Nephron progenitor cell (in vitro differentiated cells): ENCODE data around the gene SCYL1.

Experiments used
- DNase-seq: peaks from one replicate; pipeline ENCODE4 v3.0.0; 2021
- H3K27ac Mint-ChIP-seq: 2 replicates; pipeline ENCODE4 v1.8.0; 2021; ENCODE audit warnings: mild to moderate bottlenecking, moderate library complexity, mixed read lengths
- H3K27me3 Mint-ChIP-seq: 2 replicates; pipeline ENCODE4 v1.8.0; 2021; ENCODE audit warnings: mild to moderate bottlenecking, low read depth, mixed read lengths; ENCODE audit not compliant: poor library complexity
- H3K36me3 Mint-ChIP-seq: 2 replicates; pipeline ENCODE4 v1.8.0; 2021; ENCODE audit warnings: low read depth, mixed read lengths
- H3K4me1 Mint-ChIP-seq: 2 replicates; pipeline ENCODE4 v1.8.0; 2021; ENCODE audit warnings: mixed read lengths
- H3K4me3 Mint-ChIP-seq: 2 replicates; pipeline ENCODE4 v1.8.0; 2021; ENCODE audit warnings: mild to moderate bottlenecking, moderate library complexity, mixed read lengths
- H3K9me3 Mint-ChIP-seq: 2 replicates; pipeline ENCODE4 v1.8.0; 2021; ENCODE audit warnings: mild to moderate bottlenecking, moderate library complexity, mixed read lengths
- TF ChIP-seq, protein P1 (sequence below): fragments of 200-600 bp; sonication (generic); IDR thresholded peaks from 2 replicates; pipeline ENCODE4 v1.5.0; 2021; ENCODE audit warnings: antibody characterized with exemption

Gene SCYL1

DNA sequence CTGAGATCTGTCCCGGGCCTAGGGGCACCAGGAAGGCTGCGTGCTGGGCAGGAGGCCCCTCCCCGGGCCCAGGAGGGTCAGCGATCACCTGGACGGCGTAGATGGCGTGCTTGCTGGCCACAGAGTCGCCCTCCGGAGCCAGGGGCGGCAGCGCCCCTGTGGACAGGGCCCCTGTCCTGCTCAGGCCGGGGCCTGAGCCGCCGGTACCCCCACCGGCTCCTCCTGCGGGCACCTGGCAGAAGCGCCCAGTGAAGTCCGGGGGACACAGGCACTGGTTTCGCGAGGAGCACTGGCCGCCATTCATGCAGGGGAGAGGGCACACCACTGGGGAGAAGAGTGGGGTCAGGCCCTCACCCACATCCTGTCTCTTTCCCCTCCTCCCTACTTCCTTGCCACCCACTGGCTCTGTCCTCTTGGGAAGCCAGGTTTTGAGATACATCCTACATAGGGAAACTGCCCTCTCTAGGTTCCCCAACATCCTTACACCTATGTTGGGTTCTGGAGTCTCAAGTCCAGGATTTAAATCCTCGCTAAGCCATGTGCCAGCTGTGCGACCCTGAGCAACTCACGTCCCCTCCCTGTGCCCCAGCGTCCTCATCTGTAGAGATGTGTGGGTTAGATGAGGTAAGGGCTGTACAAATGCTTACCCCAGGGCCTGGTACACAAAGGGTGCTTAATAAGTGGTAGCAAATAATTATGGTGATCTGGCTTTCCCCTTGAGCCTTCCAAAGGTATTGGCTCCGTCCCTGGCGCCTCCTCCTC, 29.4 kb downstream of the SCYL1 start:
- Mint-ChIP-seq H3K4me1 (peaks cover 65% of the 10 kb centered on the region), H3K27me3 (peaks cover 48% of the 10 kb centered on the region), H3K27ac (no peak overlapping the region), H3K36me3 (peaks cover 1% of the 10 kb centered on the region), H3K4me3 (peak overlapping the region; percentile 56), H3K9me3 (no peaks in the 10 kb centered on the region)
- no peak for DNase-seq
- TF ChIP-seq, protein P1, sequence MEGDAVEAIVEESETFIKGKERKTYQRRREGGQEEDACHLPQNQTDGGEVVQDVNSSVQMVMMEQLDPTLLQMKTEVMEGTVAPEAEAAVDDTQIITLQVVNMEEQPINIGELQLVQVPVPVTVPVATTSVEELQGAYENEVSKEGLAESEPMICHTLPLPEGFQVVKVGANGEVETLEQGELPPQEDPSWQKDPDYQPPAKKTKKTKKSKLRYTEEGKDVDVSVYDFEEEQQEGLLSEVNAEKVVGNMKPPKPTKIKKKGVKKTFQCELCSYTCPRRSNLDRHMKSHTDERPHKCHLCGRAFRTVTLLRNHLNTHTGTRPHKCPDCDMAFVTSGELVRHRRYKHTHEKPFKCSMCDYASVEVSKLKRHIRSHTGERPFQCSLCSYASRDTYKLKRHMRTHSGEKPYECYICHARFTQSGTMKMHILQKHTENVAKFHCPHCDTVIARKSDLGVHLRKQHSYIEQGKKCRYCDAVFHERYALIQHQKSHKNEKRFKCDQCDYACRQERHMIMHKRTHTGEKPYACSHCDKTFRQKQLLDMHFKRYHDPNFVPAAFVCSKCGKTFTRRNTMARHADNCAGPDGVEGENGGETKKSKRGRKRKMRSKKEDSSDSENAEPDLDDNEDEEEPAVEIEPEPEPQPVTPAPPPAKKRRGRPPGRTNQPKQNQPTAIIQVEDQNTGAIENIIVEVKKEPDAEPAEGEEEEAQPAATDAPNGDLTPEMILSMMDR: no peak

DNA sequence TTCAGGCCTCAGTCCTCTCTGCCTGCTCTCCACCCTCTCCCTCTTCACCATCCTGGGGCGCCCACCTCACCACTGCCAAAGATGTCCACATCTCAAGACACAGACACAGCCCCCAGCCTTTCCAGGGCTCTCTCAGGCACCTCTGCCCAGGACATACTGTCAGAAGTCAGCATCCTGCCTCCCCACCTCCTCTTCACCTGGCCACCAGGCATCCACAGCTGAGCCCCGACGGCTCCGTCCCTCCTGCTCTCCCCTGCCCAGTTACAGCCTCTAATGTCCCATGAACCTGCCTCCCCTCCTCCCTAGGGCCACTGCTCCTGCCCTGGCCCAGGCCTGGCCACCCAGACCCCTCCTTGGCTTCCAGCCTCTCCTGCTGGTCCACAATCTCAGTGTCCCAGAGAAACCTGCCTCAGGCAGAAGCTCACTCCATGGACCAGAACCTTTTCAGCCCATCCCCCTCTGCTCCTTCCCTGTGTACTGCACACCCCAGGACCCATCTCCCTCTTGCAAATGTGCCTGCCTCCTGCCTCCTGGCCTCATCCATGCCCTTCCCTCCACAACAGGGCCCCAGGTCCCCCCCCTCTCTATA, 30.1 kb downstream of the SCYL1 start:
- peaks cover 70% of the 10 kb centered on the region for H3K4me1 Mint-ChIP-seq

DNA sequence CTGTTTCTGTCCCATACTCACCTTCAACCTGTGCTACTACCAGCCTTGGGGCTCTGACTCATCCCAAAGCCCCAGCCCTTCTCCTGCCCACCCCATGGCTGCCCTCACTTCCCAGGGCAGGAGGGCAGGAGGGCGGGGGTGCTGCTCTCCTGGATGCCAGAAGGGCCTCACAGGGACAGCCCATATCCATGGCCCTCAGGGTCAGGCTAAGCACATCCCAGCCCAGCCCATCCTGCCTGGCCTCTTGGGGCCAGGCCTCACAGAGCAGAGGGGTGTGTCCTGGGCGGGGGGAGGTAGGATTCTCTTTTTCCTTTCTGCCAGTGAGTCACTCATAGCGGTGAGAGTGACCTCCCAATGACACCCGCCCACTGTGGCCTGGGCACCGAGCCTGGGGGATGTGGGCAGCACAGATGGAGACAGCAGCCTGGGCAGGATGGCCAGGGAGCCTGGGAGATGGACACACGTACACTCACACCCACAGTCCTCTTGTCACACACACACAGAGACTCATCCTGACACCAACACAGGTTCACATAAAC, 30.9 kb downstream of the SCYL1 start:
- H3K4me3 Mint-ChIP-seq: peak overlapping the region; percentile 66
- H3K4me1 Mint-ChIP-seq: peaks cover 76% of the 10 kb centered on the region
- no peak for DNase-seq
- no peaks in the 10 kb centered on the region for H3K9me3 Mint-ChIP-seq
- H3K27me3 Mint-ChIP-seq: peaks cover 36% of the 10 kb centered on the region
- TF ChIP-seq, protein P1: no peak
- no peak overlapping the region for H3K27ac Mint-ChIP-seq
- H3K36me3 Mint-ChIP-seq: no peaks in the 10 kb centered on the region

More for the DNA sequence above, 30.1 kb downstream of the SCYL1 start:
- Mint-ChIP-seq H3K9me3 (no peaks in the 10 kb centered on the region), H3K27me3 (peaks cover 41% of the 10 kb centered on the region), H3K4me3 (peak overlapping the region; percentile 47), H3K27ac (no peak overlapping the region), H3K36me3 (no peaks in the 10 kb centered on the region)
- no peak for DNase-seq
- TF ChIP-seq, protein P1: no peak

DNA sequence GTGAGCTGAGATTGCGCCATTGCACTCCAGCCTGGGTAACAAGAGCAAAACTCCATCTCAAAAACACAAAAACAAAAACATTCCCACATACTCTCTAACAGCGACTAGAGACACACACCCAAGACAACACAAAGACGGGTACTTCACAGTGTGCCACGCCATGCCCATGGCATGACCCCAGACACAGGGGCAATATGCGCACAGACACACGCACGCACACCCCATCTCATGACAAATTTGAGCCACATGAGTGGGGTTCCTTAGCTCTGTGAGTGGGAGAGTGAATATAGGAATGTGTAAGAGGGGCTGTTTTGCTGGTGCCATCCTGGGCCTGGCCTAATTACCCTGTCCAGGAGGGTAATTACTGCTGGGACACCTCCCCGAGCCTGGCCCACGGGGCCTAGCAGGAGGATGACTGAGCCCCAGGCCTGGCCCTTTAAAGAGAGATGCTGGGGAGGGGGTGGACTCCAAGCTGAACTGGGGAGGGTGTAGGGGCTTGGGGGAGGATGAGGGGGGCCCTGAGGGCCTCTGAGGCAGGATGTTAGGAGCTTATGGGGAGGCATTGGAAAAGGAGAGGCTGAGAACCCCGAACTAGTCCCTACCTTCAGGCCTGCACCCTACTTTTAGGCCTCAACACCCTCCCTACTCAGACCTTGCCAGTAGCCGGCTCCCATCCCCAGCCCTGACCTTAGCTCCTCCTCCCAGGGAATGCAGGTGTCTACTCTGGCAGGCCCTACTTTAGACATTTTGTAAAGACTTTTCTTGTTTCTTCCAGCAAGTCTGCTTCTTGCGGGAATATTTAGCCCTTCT, 31.8 kb downstream of the SCYL1 start:
- Mint-ChIP-seq H3K4me3 (peak overlapping the region; percentile 83), H3K9me3 (no peaks in the 10 kb centered on the region), H3K36me3 (no peaks in the 10 kb centered on the region), H3K27ac (peak overlapping the region; percentile 22), H3K27me3 (peaks cover 26% of the 10 kb centered on the region), H3K4me1 (peaks cover 76% of the 10 kb centered on the region)
- no peak for DNase-seq
- TF ChIP-seq, protein P1: no peak

DNA sequence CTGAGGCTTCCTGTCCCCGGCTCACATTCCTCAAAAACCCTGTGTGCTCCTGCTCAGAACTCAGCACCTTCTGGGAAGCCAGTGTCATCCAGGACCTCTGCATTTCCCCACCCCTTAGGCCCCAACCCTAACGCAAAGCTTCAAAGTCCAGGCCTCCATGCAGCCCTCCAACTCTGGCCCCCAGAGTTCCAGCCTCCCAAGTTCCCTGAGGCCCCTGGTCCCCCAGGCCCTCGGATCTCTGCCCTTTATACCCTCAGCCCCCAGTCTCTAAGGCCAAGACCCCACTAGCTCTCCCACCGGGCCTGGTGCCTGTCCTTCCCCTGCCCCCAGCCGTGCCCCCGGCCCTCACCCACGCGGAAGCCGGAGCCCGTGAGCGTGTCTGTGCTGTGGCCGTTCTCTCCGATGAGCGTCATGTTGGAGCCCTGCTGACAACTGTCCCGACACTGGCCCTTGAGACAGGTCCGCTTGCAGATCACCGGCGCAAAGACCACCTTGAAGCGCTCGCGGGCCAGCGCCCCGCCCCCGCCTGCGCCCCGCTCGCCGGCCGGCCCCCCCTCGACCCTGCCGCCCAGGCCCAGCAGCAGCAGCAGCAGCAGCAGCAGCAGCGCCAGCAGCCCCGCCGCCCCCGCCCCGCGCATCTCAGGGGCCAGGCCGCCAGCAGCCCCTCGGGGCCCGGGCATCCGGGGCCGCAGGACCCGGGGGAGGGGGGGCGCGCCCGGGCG, 32.6 kb downstream of the SCYL1 start:
- H3K27me3 Mint-ChIP-seq: peaks cover 19% of the 10 kb centered on the region

More for the DNA sequence above, 32.6 kb downstream of the SCYL1 start:
- TF ChIP-seq, protein P1: no peak
- Mint-ChIP-seq H3K9me3 (no peaks in the 10 kb centered on the region), H3K27ac (peak overlapping the region; percentile 22), H3K4me1 (peaks cover 76% of the 10 kb centered on the region), H3K36me3 (no peaks in the 10 kb centered on the region), H3K4me3 (peak overlapping the region; percentile 83)
- DNase-seq: peak; percentile 72
